Thymus (tissue), 11 donors: ENCODE results near the gene ESF1. TPM values are rescaled to one million over a fixed set of nuclear protein-coding genes. Genes with fewer than 3 reads are reported as not detected.

Experiments used
- DNase-seq, 9 donors: peaks; one replicate each; pipeline ENCODE4 v3.0.0-alpha.2; 2013; ENCODE audit warnings: low spot score in 9 of 9, low read depth in 6 of 9, missing footprints in 1 of 9
- H3K27ac ChIP-seq, 2 donors: one replicate each; pipeline ENCODE4 v1.5.1; 2013; ENCODE audit warnings: control low read depth in 1 of 2, low read depth in 1 of 2, low read length in 1 of 2, mild to moderate bottlenecking in 1 of 2, moderate library complexity in 1 of 2
- H3K27me3 ChIP-seq, 2 donors: one replicate each; pipeline ENCODE4 v1.5.1; 2013; ENCODE audit warnings: low read length in 1 of 2; ENCODE audit not compliant: control insufficient read depth in 2 of 2, insufficient read depth in 1 of 2
- H3K36me3 ChIP-seq, 2 donors: one replicate each; pipeline ENCODE4 v1.5.1; 2013; ENCODE audit warnings: low read length in 1 of 2, mild to moderate bottlenecking in 1 of 2, moderate library complexity in 1 of 2; ENCODE audit not compliant: control insufficient read depth in 2 of 2, insufficient read depth in 2 of 2
- H3K4me1 ChIP-seq, 2 donors: one replicate each; pipeline ENCODE4 v1.5.1; 2013; ENCODE audit warnings: low read length in 2 of 2; ENCODE audit not compliant: control insufficient read depth in 2 of 2, insufficient read depth in 2 of 2
- H3K4me3 ChIP-seq, 2 donors: one replicate each; pipeline ENCODE4 v1.5.1; 2013; ENCODE audit warnings: low read length in 2 of 2, control low read depth in 1 of 2, mild to moderate bottlenecking in 1 of 2
- H3K9me3 ChIP-seq, 2 donors: one replicate each; pipeline ENCODE4 v1.5.1; 2013; ENCODE audit warnings: low read length in 1 of 2, mild to moderate bottlenecking in 1 of 2; ENCODE audit not compliant: control insufficient read depth in 2 of 2, insufficient read depth in 1 of 2
- WGBS: extraction: QIAGEN DNeasy Blood & Tissue Kit; methylation state at CpG from one replicate; pipeline ENCODE4 v1.1.7; 2013; 5-methylcytosine and 5-hydroxymethylcytosine counted together
- polyA plus RNA-seq: library from polyadenylated mRNA; stranded (reverse); fragments of 200-250 nt; gene quantifications from one replicate; pipeline ENCODE4 v1.2.3, GENCODE V29; 2013
- total RNA-seq: library from RNA; stranded (reverse); fragments of 120-200 nt; gene quantifications from one replicate; pipeline ENCODE4 v1.2.4, GENCODE V29; 2013
- donor health status: healthy.

ESF1 gene
- total and polyA plus RNA-seq, 2 donors, result 12.0 to 15.2 TPM

DNA sequence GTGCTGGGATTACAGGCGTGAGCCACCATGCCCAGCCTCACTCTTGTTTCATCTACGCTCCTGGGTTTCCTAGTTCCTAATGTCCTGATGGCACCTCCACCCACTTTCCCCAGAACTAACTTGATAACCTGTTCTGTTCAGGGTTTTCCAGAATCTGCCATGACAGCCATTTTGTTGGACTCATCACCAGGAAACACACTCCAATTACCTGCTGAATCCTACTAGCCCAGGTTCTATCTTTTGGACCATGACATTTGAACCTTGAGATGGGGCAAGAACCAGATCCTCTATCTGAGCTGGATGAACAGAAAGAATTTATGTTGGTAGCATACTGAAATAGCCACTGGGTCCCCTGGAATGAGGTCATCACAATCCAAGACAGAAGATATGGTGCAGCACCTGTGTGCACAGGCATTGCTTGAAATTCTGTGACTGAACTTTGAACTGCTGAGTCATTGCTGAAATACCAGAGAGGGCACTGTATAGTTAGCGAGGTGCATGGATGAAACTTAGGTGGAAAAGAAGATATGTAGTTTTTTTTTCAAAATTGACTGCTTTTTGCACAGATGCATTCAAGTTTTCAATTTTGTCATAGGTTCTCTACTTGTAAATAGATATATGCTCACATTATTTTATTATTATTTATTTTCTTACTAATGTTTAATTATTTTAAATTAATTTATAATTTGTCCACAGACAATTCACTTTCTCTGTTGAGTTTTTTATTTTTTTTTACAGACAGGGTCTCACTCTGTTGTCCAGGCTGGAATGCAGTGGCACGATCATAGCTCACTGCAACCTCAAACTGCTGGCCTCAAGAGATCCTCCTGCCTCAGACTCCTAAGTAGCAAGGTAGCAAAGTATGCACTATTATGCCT is 103.2 kb downstream of the ESF1 start:
- H3K27me3 ChIP-seq, result no peaks in the 10 kb centered on the region
- H3K4me1 ChIP-seq, result peaks cover 31 to 61% of the 10 kb centered on the region in 2 donors
- WGBS, result 83% methylated on average over 4 of the region's 4 CpGs
- H3K9me3 ChIP-seq, result no peaks in the 10 kb centered on the region
- no peak overlapping the region for H3K4me3 ChIP-seq
- no peak overlapping the region for H3K27ac ChIP-seq
- peak in 3 of 9 donors; percentile 34 to 64 (median 44) for DNase-seq
- no peaks in the 10 kb centered on the region for H3K36me3 ChIP-seq

DNA sequence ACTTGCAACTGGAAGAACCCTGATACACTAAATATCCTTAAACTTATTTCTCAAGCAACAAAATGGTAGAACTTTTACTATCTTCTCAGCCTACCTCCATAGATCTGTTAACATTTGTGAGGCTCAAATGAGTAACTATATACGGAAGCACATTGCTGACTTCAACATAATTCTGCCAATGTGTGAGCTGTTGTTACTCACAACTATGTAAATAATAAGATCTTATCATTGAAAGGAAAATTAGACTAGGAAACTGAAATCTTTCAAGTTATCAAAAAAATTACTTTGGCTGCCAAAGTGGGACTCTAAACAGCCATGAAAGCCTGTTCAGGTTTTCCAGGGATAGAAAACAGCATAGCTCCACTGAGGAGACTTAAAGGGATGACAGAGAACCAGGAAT is 105.8 kb downstream of the ESF1 start:
- DNase-seq, result no peak
- H3K4me1 ChIP-seq, result peaks cover 22 to 43% of the 10 kb centered on the region in 2 donors
- no peak overlapping the region for H3K4me3 ChIP-seq
- no peaks in the 10 kb centered on the region for H3K36me3 ChIP-seq
- H3K27me3 ChIP-seq, result no peaks in the 10 kb centered on the region
- H3K9me3 ChIP-seq, result no peaks in the 10 kb centered on the region
- 53% methylated on average over 1 of the region's 1 CpG for WGBS
- H3K27ac ChIP-seq, result peak overlapping the region in 1 of 2 donors; percentile 58

DNA sequence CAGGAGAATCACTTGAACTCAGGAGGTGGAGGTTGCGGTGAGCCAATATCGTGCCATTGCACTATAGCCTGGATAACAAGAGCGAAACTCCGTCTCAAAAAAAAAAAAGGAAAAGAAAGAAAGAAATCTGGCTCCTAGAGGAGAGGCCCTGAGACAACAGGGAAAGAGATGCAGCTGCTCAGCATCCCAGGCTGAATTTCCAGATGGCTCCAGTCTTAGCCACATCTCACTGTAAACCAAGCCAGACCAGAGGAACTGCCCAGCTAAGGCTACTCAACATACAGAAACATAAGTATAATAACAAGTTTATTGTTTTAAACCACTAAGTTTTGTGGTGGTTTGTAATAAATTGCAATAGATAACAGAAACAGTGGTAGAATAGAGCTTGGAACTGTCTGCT is 107.5 kb downstream of the ESF1 start:
- whole genome bisulfite sequencing, result 98% methylated on average over 4 of the region's 4 CpGs
- H3K4me1 ChIP-seq, result peaks cover 11 to 26% of the 10 kb centered on the region in 2 donors
- DNase-seq, result no peak
- no peaks in the 10 kb centered on the region for H3K27me3 ChIP-seq
- H3K27ac ChIP-seq, result no peak overlapping the region
- no peaks in the 10 kb centered on the region for H3K9me3 ChIP-seq
- no peak overlapping the region for H3K4me3 ChIP-seq
- no peaks in the 10 kb centered on the region for H3K36me3 ChIP-seq

DNA sequence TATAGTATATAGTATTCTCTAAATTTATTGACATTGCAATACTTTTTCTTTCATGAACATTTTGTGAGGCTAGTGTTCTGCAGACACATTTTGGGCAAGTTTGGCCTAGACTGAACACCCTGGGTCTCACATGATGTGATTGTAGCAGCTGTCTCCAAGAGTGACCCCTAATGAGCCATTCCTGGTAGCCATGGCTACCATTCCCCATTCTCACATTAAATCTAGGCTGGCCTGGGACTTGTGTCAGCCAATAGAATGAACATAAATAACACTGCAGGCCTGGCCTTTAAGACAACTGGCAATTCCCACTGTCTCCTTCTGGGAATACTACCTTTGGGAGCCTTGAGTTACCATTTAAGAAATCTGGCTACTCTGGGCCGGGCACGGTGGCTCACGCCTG is 108.0 kb downstream of the ESF1 start:
- Histone ChIP-seq H3K36me3 (no peaks in the 10 kb centered on the region), H3K4me1 (peaks cover 11 to 21% of the 10 kb centered on the region in 2 donors), H3K9me3 (no peaks in the 10 kb centered on the region), H3K27ac (no peak overlapping the region), H3K4me3 (no peak overlapping the region), H3K27me3 (no peaks in the 10 kb centered on the region)
- DNase-seq, result no peak
- WGBS, result over 99% methylated on average over 3 of the region's 3 CpGs

DNA sequence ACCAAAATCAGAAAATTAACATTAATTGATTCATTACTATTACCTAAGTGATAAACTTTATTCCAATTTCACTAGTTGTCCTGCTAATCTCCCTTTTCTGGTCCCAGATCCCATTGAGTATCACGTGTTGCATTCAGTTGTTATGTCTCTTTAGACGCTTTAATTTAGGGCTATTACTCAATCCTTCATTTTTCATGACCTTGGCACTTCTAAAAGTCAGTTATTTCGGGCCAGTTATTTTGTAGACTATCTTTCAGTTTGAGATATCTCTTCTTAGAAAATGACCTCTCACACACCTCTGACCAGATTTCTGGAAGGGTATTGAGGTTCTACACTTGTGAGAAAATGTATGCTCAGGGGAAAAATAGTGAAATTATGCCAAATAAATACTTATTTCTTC is 112.0 kb downstream of the ESF1 start:
- Histone ChIP-seq H3K9me3 (no peaks in the 10 kb centered on the region), H3K27ac (no peak overlapping the region)
- WGBS, result 93% methylated on average over 3 of the region's 3 CpGs

DNA sequence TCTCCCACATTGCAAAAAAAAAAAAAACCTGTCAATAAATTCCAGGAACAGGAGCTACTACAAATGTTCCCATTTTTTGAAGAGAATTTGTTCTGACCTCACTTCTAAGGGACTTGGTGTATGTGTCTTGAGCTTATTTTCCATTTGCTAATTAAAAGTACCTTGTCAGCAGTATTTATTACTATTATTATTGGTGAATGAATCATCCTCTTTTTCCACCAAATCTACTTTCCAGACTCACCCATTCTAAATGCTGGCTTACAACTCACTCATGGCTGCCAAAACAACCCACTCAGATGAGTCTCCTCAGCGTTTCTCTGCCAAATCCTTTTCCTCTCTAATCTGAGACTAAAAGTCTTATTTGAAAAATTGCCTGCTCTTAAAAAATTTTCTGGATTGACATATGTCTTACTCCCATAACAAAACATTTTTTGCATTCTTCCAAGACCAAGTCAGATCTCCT is 112.8 kb downstream of the ESF1 start:
- Histone ChIP-seq H3K4me1 (peaks cover 12 to 18% of the 10 kb centered on the region in 2 donors), H3K4me3 (no peak overlapping the region), H3K9me3 (no peaks in the 10 kb centered on the region), H3K36me3 (no peaks in the 10 kb centered on the region), H3K27me3 (no peaks in the 10 kb centered on the region), H3K27ac (no peak overlapping the region)
- 85% methylated on average over 1 of the region's 1 CpG for WGBS
- no peak for DNase-seq

More for the DNA sequence above, 112.0 kb downstream of the ESF1 start:
- DNase-seq, result no peak
- Histone ChIP-seq H3K4me1 (peaks cover 12 to 18% of the 10 kb centered on the region in 2 donors), H3K4me3 (no peak overlapping the region), H3K27me3 (no peaks in the 10 kb centered on the region), H3K36me3 (no peaks in the 10 kb centered on the region)

DNA sequence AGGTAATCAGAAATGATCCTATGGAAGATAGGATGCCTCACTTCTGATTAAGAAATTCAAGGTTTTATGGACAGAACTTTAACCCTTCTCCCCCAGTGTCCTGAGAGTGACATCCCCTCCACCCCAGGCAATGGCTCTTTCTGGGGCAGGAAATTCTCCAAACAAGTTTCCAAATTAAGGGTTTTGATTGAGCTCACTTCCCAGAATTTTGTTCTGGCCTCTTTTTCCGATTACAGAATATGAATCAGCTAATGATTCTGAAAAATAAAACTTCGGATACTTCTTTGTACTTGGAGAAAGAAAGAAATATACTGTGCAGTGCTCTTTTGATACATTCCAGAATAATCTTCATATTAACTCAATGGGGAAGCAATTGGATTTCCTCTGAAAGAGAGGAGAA is 113.2 kb downstream of the ESF1 start:
- no peak overlapping the region for H3K27ac ChIP-seq

DNA sequence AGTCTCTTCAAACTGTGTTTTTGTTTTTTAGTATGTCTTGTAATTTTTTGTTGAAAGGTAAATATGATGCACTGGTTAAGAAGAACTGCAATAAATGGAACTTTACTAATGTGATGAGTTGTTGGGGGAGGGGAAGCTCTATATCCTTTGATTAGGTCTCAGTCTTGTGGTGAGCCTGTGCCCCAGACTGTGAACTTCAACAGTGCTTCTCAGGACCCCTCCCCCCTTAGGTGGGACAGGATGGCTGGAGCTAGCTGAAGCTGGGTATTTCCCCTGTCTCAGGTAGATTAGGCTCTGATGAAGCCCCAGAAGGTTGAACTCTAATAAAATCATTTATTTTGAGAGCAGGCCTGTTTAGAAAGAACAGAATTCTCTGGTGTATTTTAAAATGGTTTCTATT is 114.6 kb downstream of the ESF1 start:
- peaks cover 12 to 18% of the 10 kb centered on the region in 2 donors for H3K4me1 ChIP-seq
- H3K36me3 ChIP-seq, result no peaks in the 10 kb centered on the region

More for the DNA sequence above, 113.2 kb downstream of the ESF1 start:
- 93% methylated on average over 2 of the region's 2 CpGs for WGBS
- DNase-seq, result no peak
- Histone ChIP-seq H3K9me3 (no peaks in the 10 kb centered on the region), H3K36me3 (no peaks in the 10 kb centered on the region), H3K4me3 (no peak overlapping the region), H3K4me1 (peaks cover 12 to 18% of the 10 kb centered on the region in 2 donors), H3K27me3 (no peaks in the 10 kb centered on the region)

DNA sequence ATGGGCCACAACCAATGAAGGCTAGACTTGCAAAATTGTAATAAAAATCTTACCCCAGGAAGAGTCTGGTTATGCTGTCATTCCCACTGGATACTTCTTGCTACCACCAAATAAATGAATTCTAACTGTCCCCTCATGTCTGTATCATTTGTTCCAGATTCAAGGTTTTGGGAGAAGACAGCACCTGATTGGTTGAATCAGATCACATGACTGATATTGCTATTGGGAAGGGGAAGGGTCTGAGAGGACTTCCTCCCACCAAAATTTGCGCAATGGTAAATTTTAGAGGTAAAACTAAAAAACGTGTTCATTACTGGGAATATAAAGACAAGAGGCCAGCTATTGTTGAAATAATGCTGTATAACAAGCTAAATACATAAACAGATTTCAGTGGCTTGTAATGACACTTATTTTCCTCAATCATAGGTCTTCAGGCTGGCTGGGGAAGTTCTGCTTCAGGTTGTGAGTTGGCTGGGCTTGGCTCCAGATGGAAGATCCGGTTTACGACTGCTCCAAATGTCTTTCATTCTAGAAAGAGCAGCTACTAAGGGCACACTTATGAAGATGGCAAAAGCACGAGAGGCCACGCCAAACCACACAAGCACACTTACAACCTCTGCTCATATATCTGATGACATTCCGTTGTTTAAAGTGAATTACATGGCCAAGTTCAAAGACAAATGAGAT is 118.9 kb downstream of the ESF1 start:
- Histone ChIP-seq H3K27ac (no peak overlapping the region), H3K4me1 (peaks cover 7 to 12% of the 10 kb centered on the region in 2 donors), H3K4me3 (no peak overlapping the region), H3K27me3 (no peaks in the 10 kb centered on the region), H3K9me3 (peaks cover 0 to 2% of the 10 kb centered on the region in 2 donors), H3K36me3 (no peaks in the 10 kb centered on the region)
- 92% methylated on average over 7 of the region's 7 CpGs for WGBS
- DNase-seq, result no peak

More for the DNA sequence above, 114.6 kb downstream of the ESF1 start:
- Histone ChIP-seq H3K4me3 (no peak overlapping the region), H3K9me3 (no peaks in the 10 kb centered on the region), H3K27ac (no peak overlapping the region), H3K27me3 (no peaks in the 10 kb centered on the region)
- DNase-seq, result peak in 6 of 9 donors; percentile 33 to 81 (median 50)
